ENCODE measurements around the gene ZNF285. TPM values are rescaled to one million over a fixed set of nuclear protein-coding genes. Genes with fewer than 3 reads are reported as not detected.

The ZNF285 gene
- total RNA-seq, 1 experiment from 2014 or later = not detected

DNA sequence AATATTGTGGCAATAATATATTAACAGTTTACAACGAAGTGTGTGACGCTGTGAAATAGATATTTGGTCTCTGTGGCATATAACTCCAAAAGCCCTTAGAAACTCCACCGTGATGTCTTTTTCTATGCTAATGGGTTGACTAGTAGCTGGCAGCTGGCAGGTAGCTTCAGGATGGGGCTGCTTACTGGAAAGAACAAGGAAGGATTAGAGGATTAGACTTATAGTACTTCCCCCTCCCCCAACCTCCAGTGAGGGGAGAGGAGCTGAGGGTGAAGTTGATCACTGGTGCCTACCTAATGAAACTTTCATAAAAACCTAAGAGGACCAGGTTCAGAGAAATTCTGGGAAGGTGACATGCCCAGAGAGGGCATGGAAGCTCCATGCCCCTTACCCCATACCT, 37.0 kb upstream of the ZNF285 start:
- CTCF ChIA-PET = no interaction called here
- no peaks in the 10 kb centered on the region for H4K20me1 ChIP-seq (ENCODE audit: insufficient read depth)
- H3K4me1 ChIP-seq (ENCODE audit: control insufficient read depth in 1 of 2, insufficient read depth in 2 of 2, low read length in 2 of 2) = no peaks in the 10 kb centered on the region
- H2AFZ ChIP-seq (ENCODE audit: low read depth, low read length, poor library complexity, severe bottlenecking) = no peak overlapping the region
- H3K79me2 ChIP-seq (ENCODE audit: insufficient read depth, low read length) = no peaks in the 10 kb centered on the region
- POLR2A ChIA-PET = no interaction called here
- H3K36me3 ChIP-seq (ENCODE audit: control insufficient read depth in 1 of 2, insufficient read depth in 2 of 2, low read length in 2 of 2) = no peaks in the 10 kb centered on the region
- TF ChIP-seq, protein P1, sequence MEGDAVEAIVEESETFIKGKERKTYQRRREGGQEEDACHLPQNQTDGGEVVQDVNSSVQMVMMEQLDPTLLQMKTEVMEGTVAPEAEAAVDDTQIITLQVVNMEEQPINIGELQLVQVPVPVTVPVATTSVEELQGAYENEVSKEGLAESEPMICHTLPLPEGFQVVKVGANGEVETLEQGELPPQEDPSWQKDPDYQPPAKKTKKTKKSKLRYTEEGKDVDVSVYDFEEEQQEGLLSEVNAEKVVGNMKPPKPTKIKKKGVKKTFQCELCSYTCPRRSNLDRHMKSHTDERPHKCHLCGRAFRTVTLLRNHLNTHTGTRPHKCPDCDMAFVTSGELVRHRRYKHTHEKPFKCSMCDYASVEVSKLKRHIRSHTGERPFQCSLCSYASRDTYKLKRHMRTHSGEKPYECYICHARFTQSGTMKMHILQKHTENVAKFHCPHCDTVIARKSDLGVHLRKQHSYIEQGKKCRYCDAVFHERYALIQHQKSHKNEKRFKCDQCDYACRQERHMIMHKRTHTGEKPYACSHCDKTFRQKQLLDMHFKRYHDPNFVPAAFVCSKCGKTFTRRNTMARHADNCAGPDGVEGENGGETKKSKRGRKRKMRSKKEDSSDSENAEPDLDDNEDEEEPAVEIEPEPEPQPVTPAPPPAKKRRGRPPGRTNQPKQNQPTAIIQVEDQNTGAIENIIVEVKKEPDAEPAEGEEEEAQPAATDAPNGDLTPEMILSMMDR (IDR thresholded peaks at IDR 0.05 in 2 of 3, conservative IDR thresholded peaks at IDR 0.05 in 1 of 3; ENCODE audit: borderline replicate concordance in 1 of 3, insufficient read depth in 1 of 3, low read depth in 2 of 3, low read length in 2 of 3) = no peak
- TF ChIP-seq EZH2 (IDR thresholded peaks at IDR 0.05) (no peak), TCF7L2 (IDR thresholded peaks at IDR 0.05; ENCODE audit: borderline replicate concordance, extremely low read depth, insufficient read depth, insufficient read length) (no peak)
- no peak for ATAC-seq
- BruUV-seq (replicated peaks) = no TSS peak
- no peaks in the 10 kb centered on the region for H3K27me3 ChIP-seq (ENCODE audit: insufficient read depth, low read length)
- H3K27ac ChIP-seq (ENCODE audit: low read depth, low read length) = no peak overlapping the region
- no peak for DNase-seq (ENCODE audit: low read depth, low spot score)
- intact Hi-C loops (cut with micrococcal nuclease) = no loop called here
- no peaks in the 10 kb centered on the region for H3K9me2 ChIP-seq (ENCODE audit: insufficient read depth)
- no peak overlapping the region for H3K4me3 ChIP-seq (replicated peaks in 1 of 2; ENCODE audit: low read depth in 1 of 2, low read length in 2 of 2)
- H3K9ac ChIP-seq (ENCODE audit: low read length) = no peak overlapping the region
- RAD21 ChIA-PET (ENCODE audit: low non-redundant PET in 1 of 2, low total read pairs in 2 of 2, uncharacterized antibody in 2 of 2, unreplicated experiment in 2 of 2) = no interaction called here
- H3K9me3 ChIP-seq (ENCODE audit: control insufficient read depth in 1 of 2, insufficient read depth in 1 of 2, low read depth in 1 of 2, low read length in 2 of 2) = no peaks in the 10 kb centered on the region; a peak in 2 of 4 replicates
- no peak overlapping the region for H3K4me2 ChIP-seq (ENCODE audit: low read length)

DNA sequence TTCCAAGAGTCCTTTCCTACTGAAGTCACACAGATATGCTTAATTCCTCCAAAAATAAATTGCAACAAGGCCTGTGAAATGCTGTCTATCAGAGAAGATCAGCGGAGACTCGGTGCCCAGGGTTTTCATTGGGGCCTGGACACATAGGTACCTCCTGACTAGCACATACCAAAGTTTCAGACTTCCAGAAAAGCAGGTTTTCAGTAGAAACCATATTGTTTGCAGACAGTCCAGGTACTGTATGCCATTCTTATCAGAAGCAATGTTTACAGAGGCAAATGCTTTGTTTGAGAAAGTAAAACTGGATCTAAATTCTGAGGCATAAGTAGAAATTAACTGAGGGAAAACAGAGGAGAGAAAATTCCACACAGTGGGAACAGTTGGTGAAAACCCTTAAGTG, 34.0 kb upstream of the ZNF285 start:
- CTCF ChIA-PET = no interaction called here
- no peaks in the 10 kb centered on the region for H3K9me2 ChIP-seq (ENCODE audit: insufficient read depth)

More for the DNA sequence above, 34.0 kb upstream of the ZNF285 start:
- no peaks in the 10 kb centered on the region for H4K20me1 ChIP-seq (ENCODE audit: insufficient read depth)
- no peak overlapping the region for H3K4me2 ChIP-seq (ENCODE audit: low read length)
- ATAC-seq = no peak
- no peak overlapping the region for H3K27ac ChIP-seq (ENCODE audit: low read depth, low read length)
- no peak for DNase-seq (ENCODE audit: low read depth, low spot score)
- H3K4me3 ChIP-seq (replicated peaks in 1 of 2; ENCODE audit: low read depth in 1 of 2, low read length in 2 of 2) = no peak overlapping the region
- H2AFZ ChIP-seq (ENCODE audit: low read depth, low read length, poor library complexity, severe bottlenecking) = no peak overlapping the region
- BruUV-seq (replicated peaks) = no TSS peak
- H3K9ac ChIP-seq (ENCODE audit: low read length) = no peak overlapping the region
- no peaks in the 10 kb centered on the region for H3K27me3 ChIP-seq (ENCODE audit: insufficient read depth, low read length)
- RAD21 ChIA-PET (ENCODE audit: low non-redundant PET in 1 of 2, low total read pairs in 2 of 2, uncharacterized antibody in 2 of 2, unreplicated experiment in 2 of 2) = no interaction called here
- no peaks in the 10 kb centered on the region for H3K36me3 ChIP-seq (ENCODE audit: control insufficient read depth in 1 of 2, insufficient read depth in 2 of 2, low read length in 2 of 2)
- POLR2A ChIA-PET = no interaction called here
- no peaks in the 10 kb centered on the region for H3K79me2 ChIP-seq (ENCODE audit: insufficient read depth, low read length)
- TF ChIP-seq TCF7L2 (IDR thresholded peaks at IDR 0.05; ENCODE audit: borderline replicate concordance, extremely low read depth, insufficient read depth, insufficient read length) (no peak), ELF1 (IDR thresholded peaks at IDR 0.05; ENCODE audit: borderline replicate concordance, low read depth) (no peak), SIN3A (IDR thresholded peaks at IDR 0.05; ENCODE audit: low read depth) (no peak), POLR2A (IDR thresholded peaks at IDR 0.05; ENCODE audit: borderline replicate concordance, extremely low read depth, insufficient read depth, insufficient read length) (no peak)
- TF ChIP-seq, protein P2, sequence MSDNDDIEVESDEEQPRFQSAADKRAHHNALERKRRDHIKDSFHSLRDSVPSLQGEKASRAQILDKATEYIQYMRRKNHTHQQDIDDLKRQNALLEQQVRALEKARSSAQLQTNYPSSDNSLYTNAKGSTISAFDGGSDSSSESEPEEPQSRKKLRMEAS (IDR thresholded peaks at IDR 0.05) = no peak
- TF ChIP-seq, protein P3, sequence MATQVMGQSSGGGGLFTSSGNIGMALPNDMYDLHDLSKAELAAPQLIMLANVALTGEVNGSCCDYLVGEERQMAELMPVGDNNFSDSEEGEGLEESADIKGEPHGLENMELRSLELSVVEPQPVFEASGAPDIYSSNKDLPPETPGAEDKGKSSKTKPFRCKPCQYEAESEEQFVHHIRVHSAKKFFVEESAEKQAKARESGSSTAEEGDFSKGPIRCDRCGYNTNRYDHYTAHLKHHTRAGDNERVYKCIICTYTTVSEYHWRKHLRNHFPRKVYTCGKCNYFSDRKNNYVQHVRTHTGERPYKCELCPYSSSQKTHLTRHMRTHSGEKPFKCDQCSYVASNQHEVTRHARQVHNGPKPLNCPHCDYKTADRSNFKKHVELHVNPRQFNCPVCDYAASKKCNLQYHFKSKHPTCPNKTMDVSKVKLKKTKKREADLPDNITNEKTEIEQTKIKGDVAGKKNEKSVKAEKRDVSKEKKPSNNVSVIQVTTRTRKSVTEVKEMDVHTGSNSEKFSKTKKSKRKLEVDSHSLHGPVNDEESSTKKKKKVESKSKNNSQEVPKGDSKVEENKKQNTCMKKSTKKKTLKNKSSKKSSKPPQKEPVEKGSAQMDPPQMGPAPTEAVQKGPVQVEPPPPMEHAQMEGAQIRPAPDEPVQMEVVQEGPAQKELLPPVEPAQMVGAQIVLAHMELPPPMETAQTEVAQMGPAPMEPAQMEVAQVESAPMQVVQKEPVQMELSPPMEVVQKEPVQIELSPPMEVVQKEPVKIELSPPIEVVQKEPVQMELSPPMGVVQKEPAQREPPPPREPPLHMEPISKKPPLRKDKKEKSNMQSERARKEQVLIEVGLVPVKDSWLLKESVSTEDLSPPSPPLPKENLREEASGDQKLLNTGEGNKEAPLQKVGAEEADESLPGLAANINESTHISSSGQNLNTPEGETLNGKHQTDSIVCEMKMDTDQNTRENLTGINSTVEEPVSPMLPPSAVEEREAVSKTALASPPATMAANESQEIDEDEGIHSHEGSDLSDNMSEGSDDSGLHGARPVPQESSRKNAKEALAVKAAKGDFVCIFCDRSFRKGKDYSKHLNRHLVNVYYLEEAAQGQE (IDR thresholded peaks at IDR 0.05; ENCODE audit: low read depth) = no peak
- TF ChIP-seq, protein P4, sequence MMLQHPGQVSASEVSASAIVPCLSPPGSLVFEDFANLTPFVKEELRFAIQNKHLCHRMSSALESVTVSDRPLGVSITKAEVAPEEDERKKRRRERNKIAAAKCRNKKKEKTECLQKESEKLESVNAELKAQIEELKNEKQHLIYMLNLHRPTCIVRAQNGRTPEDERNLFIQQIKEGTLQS (IDR thresholded peaks at IDR 0.05) = no peak
- intact Hi-C loops (cut with micrococcal nuclease) = no loop called here
- no peaks in the 10 kb centered on the region for H3K4me1 ChIP-seq (ENCODE audit: control insufficient read depth in 1 of 2, insufficient read depth in 2 of 2, low read length in 2 of 2)
- no peaks in the 10 kb centered on the region; a peak in 2 of 4 replicates for H3K9me3 ChIP-seq (ENCODE audit: control insufficient read depth in 1 of 2, insufficient read depth in 1 of 2, low read depth in 1 of 2, low read length in 2 of 2)
